ENCODE measurements around the gene PROK2.
A peak's percentile ranks its signal among the peaks of the same experiment; 100 is the strongest.

Gene PROK2

GRCh38 chr3:71760140-71760539, 24.8 kb downstream of the PROK2 start:
- no peak overlapping the region for H3K27ac ChIP-seq
- TF ChIP-seq, protein P1, sequence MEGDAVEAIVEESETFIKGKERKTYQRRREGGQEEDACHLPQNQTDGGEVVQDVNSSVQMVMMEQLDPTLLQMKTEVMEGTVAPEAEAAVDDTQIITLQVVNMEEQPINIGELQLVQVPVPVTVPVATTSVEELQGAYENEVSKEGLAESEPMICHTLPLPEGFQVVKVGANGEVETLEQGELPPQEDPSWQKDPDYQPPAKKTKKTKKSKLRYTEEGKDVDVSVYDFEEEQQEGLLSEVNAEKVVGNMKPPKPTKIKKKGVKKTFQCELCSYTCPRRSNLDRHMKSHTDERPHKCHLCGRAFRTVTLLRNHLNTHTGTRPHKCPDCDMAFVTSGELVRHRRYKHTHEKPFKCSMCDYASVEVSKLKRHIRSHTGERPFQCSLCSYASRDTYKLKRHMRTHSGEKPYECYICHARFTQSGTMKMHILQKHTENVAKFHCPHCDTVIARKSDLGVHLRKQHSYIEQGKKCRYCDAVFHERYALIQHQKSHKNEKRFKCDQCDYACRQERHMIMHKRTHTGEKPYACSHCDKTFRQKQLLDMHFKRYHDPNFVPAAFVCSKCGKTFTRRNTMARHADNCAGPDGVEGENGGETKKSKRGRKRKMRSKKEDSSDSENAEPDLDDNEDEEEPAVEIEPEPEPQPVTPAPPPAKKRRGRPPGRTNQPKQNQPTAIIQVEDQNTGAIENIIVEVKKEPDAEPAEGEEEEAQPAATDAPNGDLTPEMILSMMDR (conservative IDR thresholded peaks at IDR 0.05): no peak
- TF ChIP-seq ZFX (IDR thresholded peaks at IDR 0.05): no peak

GRCh38 chr3:71759401-71759800, 25.5 kb downstream of the PROK2 start:
- no peak for TF ChIP-seq ZFX (IDR thresholded peaks at IDR 0.05)
- TF ChIP-seq, protein P1 (conservative IDR thresholded peaks at IDR 0.05): no peak
- H3K27ac ChIP-seq: no peak overlapping the region

- H3K27ac ChIP-seq: no peak overlapping the region
Observed at GRCh38 chr3:71758091-71758490, 26.9 kb downstream of the PROK2 start.

GRCh38 chr3:71754610-71755253, 30.2 kb downstream of the PROK2 start:
- TF ChIP-seq ZFX (IDR thresholded peaks at IDR 0.05): no peak
- TF ChIP-seq, protein P1 (conservative IDR thresholded peaks at IDR 0.05): no peak
- H3K27ac ChIP-seq: no peak overlapping the region

More at GRCh38 chr3:71758091-71758490, 26.9 kb downstream of the PROK2 start:
- TF ChIP-seq, protein P1 (conservative IDR thresholded peaks at IDR 0.05): no peak
- TF ChIP-seq ZFX (IDR thresholded peaks at IDR 0.05): no peak

DNA sequence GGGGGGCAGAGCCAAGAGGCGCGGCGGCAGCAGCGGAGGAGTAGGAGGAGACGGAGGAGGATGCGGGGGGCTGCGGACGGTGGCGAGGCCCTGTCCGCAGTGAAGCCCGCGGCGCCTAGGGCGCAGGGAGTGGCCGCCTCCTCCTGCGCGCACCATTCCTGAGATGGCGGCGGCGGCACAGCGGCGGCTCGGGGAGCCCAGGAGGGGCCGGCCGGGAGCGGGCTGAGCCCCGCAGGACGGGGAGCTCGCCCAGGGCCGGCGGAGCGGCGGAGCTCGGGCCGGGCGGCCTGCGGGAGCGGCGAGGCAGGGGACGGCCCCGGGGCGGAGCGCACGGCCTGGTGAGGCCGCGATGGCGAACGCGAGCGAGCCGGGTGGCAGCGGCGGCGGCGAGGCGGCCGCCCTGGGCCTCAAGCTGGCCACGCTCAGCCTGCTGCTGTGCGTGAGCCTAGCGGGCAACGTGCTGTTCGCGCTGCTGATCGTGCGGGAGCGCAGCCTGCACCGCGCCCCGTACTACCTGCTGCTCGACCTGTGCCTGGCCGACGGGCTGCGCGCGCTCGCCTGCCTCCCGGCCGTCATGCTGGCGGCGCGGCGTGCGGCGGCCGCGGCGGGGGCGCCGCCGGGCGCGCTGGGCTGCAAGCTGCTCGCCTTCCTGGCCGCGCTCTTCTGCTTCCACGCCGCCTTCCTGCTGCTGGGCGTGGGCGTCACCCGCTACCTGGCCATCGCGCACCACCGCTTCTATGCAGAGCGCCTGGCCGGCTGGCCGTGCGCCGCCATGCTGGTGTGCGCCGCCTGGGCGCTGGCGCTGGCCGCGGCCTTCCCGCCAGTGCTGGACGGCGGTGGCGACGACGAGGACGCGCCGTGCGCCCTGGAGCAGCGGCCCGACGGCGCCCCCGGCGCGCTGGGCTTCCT, 31.0 kb downstream of the PROK2 start, which contains the start of gene GPR27:
GPR27 (plus strand) TSS at position 155 of the 909 bp plus-strand sequence; CDS start at position 350, 195 bp downstream.
- no peak within 1 kb of the TSS for H3K27ac ChIP-seq
- peak; percentile 64 for TF ChIP-seq ZFX (IDR thresholded peaks at IDR 0.05)
- TF ChIP-seq, protein P1 (conservative IDR thresholded peaks at IDR 0.05): no peak

- TF ChIP-seq ZFX (IDR thresholded peaks at IDR 0.05): no peak
- TF ChIP-seq, protein P1 (conservative IDR thresholded peaks at IDR 0.05): no peak
- H3K27ac ChIP-seq: no peak overlapping the region
Observed at GRCh38 chr3:71752831-71753700, 31.9 kb downstream of the PROK2 start.

Measured in C4-2B (cell line).